SK-N-SH (cell line): ENCODE data around the gene C4orf50. TPM values are rescaled to one million over a fixed set of nuclear protein-coding genes. Genes with fewer than 3 reads are reported as not detected.

ENCODE experiments used
- CTCF ChIA-PET: fragments of 300-600, 350-600 bp; formaldehyde crosslinking; extraction: SDS; loops from one replicate; lab custom pipeline; 2021; lab: Yijun Ruan, JAX
- POLR2A ChIA-PET: fragments of 350-600 bp; sonication (Branson Sonifier 250); formaldehyde crosslinking; extraction: SDS; loops from one replicate; lab custom pipeline; 2020; ENCODE audit warnings: antibody characterized with exemption, inconsistent platforms; lab: Yijun Ruan, JAX
- DNase-seq: peaks from one replicate; pipeline ENCODE4 v3.0.0; 2012
- H2AFZ ChIP-seq: fragments of 200-600 bp; sonication (generic); 2 replicates; pipeline ENCODE4 v1.8.1; 2016; ENCODE audit warnings: antibody characterized with exemption, mild to moderate bottlenecking, low read depth
- H3F3A ChIP-seq: fragments of 200-600 bp; sonication (generic); replicated peaks from 2 replicates; pipeline ENCODE3; 2016; ENCODE audit warnings: antibody characterized with exemption, mild to moderate bottlenecking; ENCODE audit not compliant: insufficient read depth
- H3K27ac ChIP-seq, 2 experiments: fragments of 200-500 bp in 1 of 2; fragments of 200-600 bp in 1 of 2; sonication (Bioruptor generic) in 1 of 2; sonication (generic), shearing (Covaris generic) in 1 of 2; 2 replicates each; pipeline versions ENCODE4 v1.5.1 to v1.6.1; 2014 to 2016; ENCODE audit warnings: low read depth in 2 of 2, inconsistent platforms in 1 of 2, low read length in 1 of 2, mild to moderate bottlenecking in 1 of 2, mixed read lengths in 1 of 2
- H3K27me3 ChIP-seq: fragments of 200-600 bp; sonication (generic), shearing (Covaris generic); 2 replicates; pipeline ENCODE4 v1.6.1; 2016; ENCODE audit warnings: mixed run types; ENCODE audit not compliant: insufficient read depth
- H3K36me3 ChIP-seq, 2 experiments: fragments of 200-500 bp in 1 of 2; fragments of 200-600 bp in 1 of 2; sonication (Bioruptor generic) in 1 of 2; sonication (generic) in 1 of 2; replicated peaks in 1 of 2; 2 replicates each; pipeline versions ENCODE3 to v1.5.1; 2014 to 2016; ENCODE audit warnings: low read length in 1 of 2, mild to moderate bottlenecking in 1 of 2; ENCODE audit not compliant: insufficient read depth in 2 of 2, control insufficient read depth in 1 of 2
- H3K4me1 ChIP-seq, 2 experiments: fragments of 200-500 bp in 1 of 2; fragments of 200-600 bp in 1 of 2; sonication (Bioruptor generic) in 1 of 2; sonication (generic), shearing (Covaris generic) in 1 of 2; 2 replicates each; pipeline versions ENCODE4 v1.5.1 to v1.6.1; 2014 to 2016; ENCODE audit warnings: low read depth in 1 of 2, low read length in 1 of 2, mixed run types in 1 of 2; ENCODE audit not compliant: insufficient read depth in 2 of 2, control insufficient read depth in 1 of 2
- H3K4me2 ChIP-seq: fragments of 200-600 bp; sonication (generic), shearing (Covaris generic); 2 replicates; pipeline ENCODE4 v1.6.1; 2017; ENCODE audit warnings: mixed run types
- H3K4me3 ChIP-seq, 2 experiments: fragments of 200-500 bp in 1 of 2; fragments of 200-600 bp in 1 of 2; sonication (Bioruptor generic) in 1 of 2; sonication (generic), shearing (Covaris generic) in 1 of 2; 2 replicates each; pipeline versions ENCODE4 v1.5.1 to v1.8.1; 2014 to 2016; ENCODE audit warnings: low read depth in 2 of 2, inconsistent platforms in 1 of 2, low read length in 1 of 2, mild to moderate bottlenecking in 1 of 2, mixed read lengths in 1 of 2, moderate library complexity in 1 of 2
- H3K79me2 ChIP-seq: fragments of 200-600 bp; sonication (generic); 2 replicates; pipeline ENCODE4 v1.8.1; 2017; ENCODE audit warnings: mild to moderate bottlenecking; ENCODE audit not compliant: insufficient read depth
- H3K9ac ChIP-seq: fragments of 200-600 bp; sonication (generic); 2 replicates; pipeline ENCODE4 v1.6.1; 2017; ENCODE audit warnings: mixed run types
- H3K9me2 ChIP-seq: fragments of 200-600 bp; sonication (generic); 2 replicates; pipeline ENCODE4 v1.6.1; 2017; ENCODE audit warnings: mixed run types
- H3K9me3 ChIP-seq: fragments of 200-600 bp; sonication (generic); 2 replicates; pipeline ENCODE4 v1.6.1; 2017; ENCODE audit warnings: mixed run types, mild to moderate bottlenecking, moderate library complexity
- H4K20me1 ChIP-seq: fragments of 200-600 bp; sonication (generic); 2 replicates; pipeline ENCODE4 v1.6.1; 2017; ENCODE audit warnings: mild to moderate bottlenecking, mixed run types; ENCODE audit not compliant: insufficient read depth
- ELF1 ChIP-seq: IDR thresholded peaks from 2 replicates; pipeline ENCODE4 v1.4.0; 2012
- EZH2phosphoT487 ChIP-seq: fragments of 200-600 bp; sonication (generic); IDR thresholded peaks from 2 replicates; pipeline ENCODE4 v1.6.1; 2017; ENCODE audit warnings: low read depth, mixed run types, mild to moderate bottlenecking, antibody characterized with exemption, moderate library complexity, borderline replicate concordance
- FOXJ3 ChIP-seq: sonication (generic); formaldehyde crosslinking; IDR thresholded peaks from 2 replicates; pipeline ENCODE4 v1.5.1; 2020; ENCODE audit warnings: mild to moderate bottlenecking, missing genetic modification reagents
- FOXM1 ChIP-seq: IDR thresholded peaks from 2 replicates; pipeline ENCODE4 v1.4.0; 2012; ENCODE audit warnings: low read depth, mild to moderate bottlenecking
- GABPA ChIP-seq: IDR thresholded peaks from 2 replicates; pipeline ENCODE4 v1.4.0; 2012; ENCODE audit warnings: low read depth, mild to moderate bottlenecking
- GATA2 ChIP-seq: sonication (generic); formaldehyde crosslinking; IDR thresholded peaks from 2 replicates; pipeline ENCODE4 v1.5.0; 2020; ENCODE audit warnings: mild to moderate bottlenecking, missing genetic modification reagents
- JUND ChIP-seq: IDR thresholded peaks from 2 replicates; pipeline ENCODE4 v1.4.0; 2012
- MEF2A ChIP-seq: IDR thresholded peaks from 2 replicates; pipeline ENCODE4 v1.4.0; 2012; ENCODE audit warnings: low read depth, borderline replicate concordance
- NRF1 ChIP-seq: IDR thresholded peaks from 2 replicates; pipeline ENCODE4 v1.6.1; 2012; ENCODE audit warnings: low read depth, mild to moderate bottlenecking, low read length
- POLR2AphosphoS5 ChIP-seq: IDR thresholded peaks from 2 replicates; pipeline ENCODE4 v1.6.1; 2012; ENCODE audit warnings: low read depth, low read length
- RFX5 ChIP-seq: IDR thresholded peaks from 2 replicates; pipeline ENCODE4 v1.6.1; 2012; ENCODE audit warnings: mild to moderate bottlenecking, improper control_type of control experiment, low read length
- SIN3A ChIP-seq: IDR thresholded peaks from 2 replicates; pipeline ENCODE4 v1.6.1; 2012; ENCODE audit warnings: low read depth, mild to moderate bottlenecking, low read length, moderate library complexity, borderline replicate concordance
- TAF1 ChIP-seq: IDR thresholded peaks from 2 replicates; pipeline ENCODE4 v1.6.1; 2012; ENCODE audit warnings: low read depth, mild to moderate bottlenecking, low read length, moderate library complexity, borderline replicate concordance
- TCF12 ChIP-seq: IDR thresholded peaks from 2 replicates; pipeline ENCODE4 v1.4.0; 2012
- TEAD4 ChIP-seq: IDR thresholded peaks from 2 replicates; pipeline ENCODE4 v1.4.0; 2012; ENCODE audit warnings: mild to moderate bottlenecking, borderline replicate concordance; ENCODE audit not compliant: insufficient read depth
- WGBS: methylation state at CpG from one replicate; pipeline ENCODE4 v1.1.6; 2017; ENCODE audit warnings: low lambda C conversion rate; 5-methylcytosine and 5-hydroxymethylcytosine counted together
- polyA plus RNA-seq, 3 experiments: library from polyadenylated mRNA; depleted of rRNA; stranded (reverse); fragments of >200 nt; gene quantifications; 2 replicates each; pipeline ENCODE4 v1.2.3, GENCODE V29; 2012
- TF ChIP-seq, protein P1 (sequence below): fragments of 150-350 bp; IDR thresholded peaks from 2 replicates; pipeline ENCODE4 v1.6.1; 2016; ENCODE audit warnings: mild to moderate bottlenecking, low read depth, low read length
- TF ChIP-seq, protein P2 (sequence below): IDR thresholded peaks from 2 replicates; pipeline ENCODE4 v1.6.1; 2012; ENCODE audit warnings: mild to moderate bottlenecking, low read depth, low read length, moderate library complexity
- TF ChIP-seq, protein P3 (sequence below): IDR thresholded peaks from 2 replicates; pipeline ENCODE4 v1.4.0; 2012; ENCODE audit warnings: low read depth
- TF ChIP-seq, protein P4 (sequence below): IDR thresholded peaks from 2 replicates; pipeline ENCODE4 v1.4.0; 2012; ENCODE audit warnings: low read depth, borderline replicate concordance

C4orf50 gene
- polyA plus RNA-seq, 1 of the 3 experiments (the other 2 are of a cell fraction): under 0.01 TPM

DNA sequence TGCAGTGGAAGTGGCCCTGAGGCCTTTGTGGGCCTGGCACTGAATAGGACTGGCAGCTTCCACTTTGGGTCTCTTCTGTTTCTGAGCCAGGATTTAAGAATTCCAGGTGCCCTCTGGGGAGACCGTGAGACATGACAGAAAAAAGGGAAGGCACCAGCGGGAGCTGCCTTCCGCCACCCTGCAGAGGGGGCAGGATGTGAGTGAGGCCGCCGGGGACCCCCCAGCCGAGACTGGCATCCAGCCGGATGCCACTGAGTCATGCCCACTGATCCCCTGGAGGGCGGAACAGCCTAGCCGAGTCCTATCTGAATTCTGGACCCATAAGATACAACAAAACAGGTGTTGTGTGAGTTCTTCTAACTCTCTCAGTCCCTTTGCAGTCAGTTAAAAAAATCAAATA is 41.3 kb downstream of the C4orf50 start (continued):
- TF ChIP-seq, protein P1, sequence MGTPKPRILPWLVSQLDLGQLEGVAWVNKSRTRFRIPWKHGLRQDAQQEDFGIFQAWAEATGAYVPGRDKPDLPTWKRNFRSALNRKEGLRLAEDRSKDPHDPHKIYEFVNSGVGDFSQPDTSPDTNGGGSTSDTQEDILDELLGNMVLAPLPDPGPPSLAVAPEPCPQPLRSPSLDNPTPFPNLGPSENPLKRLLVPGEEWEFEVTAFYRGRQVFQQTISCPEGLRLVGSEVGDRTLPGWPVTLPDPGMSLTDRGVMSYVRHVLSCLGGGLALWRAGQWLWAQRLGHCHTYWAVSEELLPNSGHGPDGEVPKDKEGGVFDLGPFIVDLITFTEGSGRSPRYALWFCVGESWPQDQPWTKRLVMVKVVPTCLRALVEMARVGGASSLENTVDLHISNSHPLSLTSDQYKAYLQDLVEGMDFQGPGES: no peak
- TF ChIP-seq NRF1 (no peak), POLR2AphosphoS5 (no peak), FOXJ3 (CRISPR knock-in tag) (no peak), TAF1 (no peak), ELF1 (no peak), SIN3A (no peak)
- TF ChIP-seq, protein P2, sequence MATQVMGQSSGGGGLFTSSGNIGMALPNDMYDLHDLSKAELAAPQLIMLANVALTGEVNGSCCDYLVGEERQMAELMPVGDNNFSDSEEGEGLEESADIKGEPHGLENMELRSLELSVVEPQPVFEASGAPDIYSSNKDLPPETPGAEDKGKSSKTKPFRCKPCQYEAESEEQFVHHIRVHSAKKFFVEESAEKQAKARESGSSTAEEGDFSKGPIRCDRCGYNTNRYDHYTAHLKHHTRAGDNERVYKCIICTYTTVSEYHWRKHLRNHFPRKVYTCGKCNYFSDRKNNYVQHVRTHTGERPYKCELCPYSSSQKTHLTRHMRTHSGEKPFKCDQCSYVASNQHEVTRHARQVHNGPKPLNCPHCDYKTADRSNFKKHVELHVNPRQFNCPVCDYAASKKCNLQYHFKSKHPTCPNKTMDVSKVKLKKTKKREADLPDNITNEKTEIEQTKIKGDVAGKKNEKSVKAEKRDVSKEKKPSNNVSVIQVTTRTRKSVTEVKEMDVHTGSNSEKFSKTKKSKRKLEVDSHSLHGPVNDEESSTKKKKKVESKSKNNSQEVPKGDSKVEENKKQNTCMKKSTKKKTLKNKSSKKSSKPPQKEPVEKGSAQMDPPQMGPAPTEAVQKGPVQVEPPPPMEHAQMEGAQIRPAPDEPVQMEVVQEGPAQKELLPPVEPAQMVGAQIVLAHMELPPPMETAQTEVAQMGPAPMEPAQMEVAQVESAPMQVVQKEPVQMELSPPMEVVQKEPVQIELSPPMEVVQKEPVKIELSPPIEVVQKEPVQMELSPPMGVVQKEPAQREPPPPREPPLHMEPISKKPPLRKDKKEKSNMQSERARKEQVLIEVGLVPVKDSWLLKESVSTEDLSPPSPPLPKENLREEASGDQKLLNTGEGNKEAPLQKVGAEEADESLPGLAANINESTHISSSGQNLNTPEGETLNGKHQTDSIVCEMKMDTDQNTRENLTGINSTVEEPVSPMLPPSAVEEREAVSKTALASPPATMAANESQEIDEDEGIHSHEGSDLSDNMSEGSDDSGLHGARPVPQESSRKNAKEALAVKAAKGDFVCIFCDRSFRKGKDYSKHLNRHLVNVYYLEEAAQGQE: no peak

DNA sequence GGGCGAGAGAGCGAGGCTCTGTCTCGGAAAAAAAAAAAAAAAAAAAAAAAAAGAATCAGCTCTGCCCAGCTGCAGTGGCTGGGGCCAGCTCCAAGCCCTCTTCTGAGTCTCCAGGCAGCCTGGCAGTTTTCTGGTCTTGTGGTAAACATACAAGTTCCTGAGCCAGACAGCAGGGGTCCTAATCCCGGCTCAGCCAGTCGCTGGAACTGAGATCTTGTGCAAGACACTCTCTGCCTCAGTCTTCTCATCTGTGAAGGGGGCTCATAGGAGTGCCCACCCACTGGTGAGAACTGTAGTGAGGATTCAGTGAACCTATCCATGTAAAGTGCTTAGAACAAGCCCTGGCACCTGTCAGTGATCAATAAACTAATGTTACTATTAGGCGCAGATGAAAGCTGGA is 41.8 kb downstream of the C4orf50 start:
- Histone ChIP-seq H3K4me1 (no peaks in the 10 kb centered on the region; a peak in 1 of 4 replicates), H3K27me3 (no peaks in the 10 kb centered on the region), H3K4me2 (no peak overlapping the region), H3K4me3 (no peak overlapping the region), H3K79me2 (no peaks in the 10 kb centered on the region), H3K9me2 (no peaks in the 10 kb centered on the region), H4K20me1 (no peaks in the 10 kb centered on the region), H2AFZ (no peak overlapping the region), H3F3A (no peaks in the 10 kb centered on the region), H3K9me3 (no peaks in the 10 kb centered on the region), H3K9ac (no peak overlapping the region), H3K36me3 (no peaks in the 10 kb centered on the region), H3K27ac (no peak overlapping the region)
- WGBS: 59% methylated on average over 5 of the region's 6 CpGs
- ChIA-PET CTCF (interaction anchor here (0.9 to 1.1 kb wide), 3 partner anchors 22 to 187 kb away, joined by 4 read pairs; no protein-coding TSS in a partner anchor), POLR2A (no interaction called here)
- DNase-seq: no peak
- no peak for TF ChIP-seq RFX5
- no peak for TF ChIP-seq POLR2AphosphoS5
- no peak for TF ChIP-seq TEAD4
- no peak for TF ChIP-seq JUND
- no peak for TF ChIP-seq EZH2phosphoT487
- no peak for TF ChIP-seq FOXJ3 (CRISPR knock-in tag)
- TF ChIP-seq, protein P2: no peak
- TF ChIP-seq ELF1: no peak
- TF ChIP-seq GATA2 (CRISPR knock-in tag): no peak
- TF ChIP-seq FOXM1: no peak
- TF ChIP-seq, protein P3, sequence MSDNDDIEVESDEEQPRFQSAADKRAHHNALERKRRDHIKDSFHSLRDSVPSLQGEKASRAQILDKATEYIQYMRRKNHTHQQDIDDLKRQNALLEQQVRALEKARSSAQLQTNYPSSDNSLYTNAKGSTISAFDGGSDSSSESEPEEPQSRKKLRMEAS: no peak
- TF ChIP-seq TAF1: no peak
- TF ChIP-seq MEF2A: no peak
- no peak for TF ChIP-seq TCF12
- TF ChIP-seq GABPA: no peak
- TF ChIP-seq, protein P4, sequence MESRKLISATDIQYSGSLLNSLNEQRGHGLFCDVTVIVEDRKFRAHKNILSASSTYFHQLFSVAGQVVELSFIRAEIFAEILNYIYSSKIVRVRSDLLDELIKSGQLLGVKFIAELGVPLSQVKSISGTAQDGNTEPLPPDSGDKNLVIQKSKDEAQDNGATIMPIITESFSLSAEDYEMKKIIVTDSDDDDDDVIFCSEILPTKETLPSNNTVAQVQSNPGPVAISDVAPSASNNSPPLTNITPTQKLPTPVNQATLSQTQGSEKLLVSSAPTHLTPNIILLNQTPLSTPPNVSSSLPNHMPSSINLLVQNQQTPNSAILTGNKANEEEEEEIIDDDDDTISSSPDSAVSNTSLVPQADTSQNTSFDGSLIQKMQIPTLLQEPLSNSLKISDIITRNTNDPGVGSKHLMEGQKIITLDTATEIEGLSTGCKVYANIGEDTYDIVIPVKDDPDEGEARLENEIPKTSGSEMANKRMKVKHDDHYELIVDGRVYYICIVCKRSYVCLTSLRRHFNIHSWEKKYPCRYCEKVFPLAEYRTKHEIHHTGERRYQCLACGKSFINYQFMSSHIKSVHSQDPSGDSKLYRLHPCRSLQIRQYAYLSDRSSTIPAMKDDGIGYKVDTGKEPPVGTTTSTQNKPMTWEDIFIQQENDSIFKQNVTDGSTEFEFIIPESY: no peak
